D721Med (cell line): ENCODE measurements around the gene SLC38A5.

Source experiments
- DNase-seq: peaks from one replicate; pipeline ENCODE4 v3.0.0; 2011; ENCODE audit warnings: low spot score; ENCODE audit not compliant: insufficient read length
- FAIRE-seq: peaks from 2 replicates; lab custom pipeline; 2011; peaks lifted over from hg19 to GRCh38; lab: Jason Lieb, UNC
- TF ChIP-seq, protein P1 (sequence below): IDR thresholded peaks from 2 replicates; pipeline ENCODE4 v1.5.1; 2012; ENCODE audit warnings: mild to moderate bottlenecking, control low read depth; ENCODE audit not compliant: insufficient read depth; ENCODE audit errors: missing control alignments

The SLC38A5 gene

GRCh38 chrX:48470833-48471118 lies 716 bp upstream of the SLC38A5 start:
- TF ChIP-seq, protein P1, sequence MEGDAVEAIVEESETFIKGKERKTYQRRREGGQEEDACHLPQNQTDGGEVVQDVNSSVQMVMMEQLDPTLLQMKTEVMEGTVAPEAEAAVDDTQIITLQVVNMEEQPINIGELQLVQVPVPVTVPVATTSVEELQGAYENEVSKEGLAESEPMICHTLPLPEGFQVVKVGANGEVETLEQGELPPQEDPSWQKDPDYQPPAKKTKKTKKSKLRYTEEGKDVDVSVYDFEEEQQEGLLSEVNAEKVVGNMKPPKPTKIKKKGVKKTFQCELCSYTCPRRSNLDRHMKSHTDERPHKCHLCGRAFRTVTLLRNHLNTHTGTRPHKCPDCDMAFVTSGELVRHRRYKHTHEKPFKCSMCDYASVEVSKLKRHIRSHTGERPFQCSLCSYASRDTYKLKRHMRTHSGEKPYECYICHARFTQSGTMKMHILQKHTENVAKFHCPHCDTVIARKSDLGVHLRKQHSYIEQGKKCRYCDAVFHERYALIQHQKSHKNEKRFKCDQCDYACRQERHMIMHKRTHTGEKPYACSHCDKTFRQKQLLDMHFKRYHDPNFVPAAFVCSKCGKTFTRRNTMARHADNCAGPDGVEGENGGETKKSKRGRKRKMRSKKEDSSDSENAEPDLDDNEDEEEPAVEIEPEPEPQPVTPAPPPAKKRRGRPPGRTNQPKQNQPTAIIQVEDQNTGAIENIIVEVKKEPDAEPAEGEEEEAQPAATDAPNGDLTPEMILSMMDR: no peak
- no peak for FAIRE-seq
- DNase-seq: no peak

GRCh38 chrX:48468693-48469691 lies 1.1 kb downstream of the SLC38A5 start:
- TF ChIP-seq, protein P1: peak; percentile 51
- FAIRE-seq (no peak), DNase-seq (no peak)

- FAIRE-seq: no peak
- no peak for DNase-seq
- TF ChIP-seq, protein P1: no peak
These were observed 1.8 kb downstream of the SLC38A5 start for GRCh38 chrX:48468247-48468671.

- FAIRE-seq: no peak
- DNase-seq: no peak
- TF ChIP-seq, protein P1: no peak
These were observed 2.7 kb downstream of the SLC38A5 start for GRCh38 chrX:48467281-48467761.

DNA sequence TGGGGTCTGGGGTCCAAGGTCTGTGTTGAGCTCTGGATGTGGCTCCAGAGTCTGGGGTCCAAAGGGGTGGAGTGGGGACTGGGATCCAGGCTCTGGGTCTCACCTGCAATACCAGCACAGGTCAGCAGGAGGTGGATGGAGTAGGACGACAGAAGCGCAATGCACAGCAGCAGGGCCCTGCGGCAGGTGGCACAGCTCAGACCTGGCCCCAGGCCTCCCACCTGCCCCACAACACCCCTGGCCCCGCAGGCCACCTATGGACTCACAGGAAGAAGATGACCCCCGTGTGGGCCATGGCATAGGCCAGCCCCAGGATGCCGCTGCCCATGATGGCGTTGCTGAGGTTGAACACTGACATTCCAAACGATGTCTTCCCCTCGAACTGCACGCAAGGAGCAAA lies 3.4 kb downstream of the SLC38A5 start:
- TF ChIP-seq, protein P1: peak; percentile 23
- DNase-seq (no peak), FAIRE-seq (no peak)

- no peak for DNase-seq
- TF ChIP-seq, protein P1: no peak
- FAIRE-seq: no peak
These were observed 4.6 kb downstream of the SLC38A5 start for GRCh38 chrX:48465336-48465933.
